T-helper 17 cell (primary cell): ENCODE measurements around the gene RAB8A. TPM values are rescaled to one million over a fixed set of nuclear protein-coding genes. Genes with fewer than 3 reads are reported as not detected.
"Not testable (repeated sequence)": the region's sequence is repeated elsewhere in the genome, so short reads cannot be mapped to it uniquely, and the experiment has no call there.

ENCODE experiments used
- ATAC-seq: fragments of 150-1000 bp; cut with Tn5 transposase; 2 replicates; pipeline ENCODE4 v1.10.0; 2021; ENCODE audit warnings: mild to moderate bottlenecking, moderate library complexity
- DNase-seq, 3 donors: peaks; one replicate each; pipeline versions ENCODE4 v3.0.0 to v3.0.0-alpha.2; 2020 to 2021
- H3K9me3 ChIP-seq: one replicate; pipeline ENCODE4 v1.7.0; 2013; ENCODE audit warnings: low read length, mild to moderate bottlenecking; ENCODE audit not compliant: control insufficient read depth, poor library complexity, severe bottlenecking
- H3K27ac Mint-ChIP-seq: one replicate; pipeline ENCODE4 v1.8.0; 2022; ENCODE audit warnings: mild to moderate bottlenecking, moderate library complexity, mixed read lengths
- H3K27me3 Mint-ChIP-seq: one replicate; pipeline ENCODE4 v1.8.0; 2022; ENCODE audit warnings: mixed read lengths
- H3K36me3 Mint-ChIP-seq: one replicate; pipeline ENCODE4 v1.8.0; 2022; ENCODE audit warnings: low read depth, mixed read lengths
- H3K4me1 Mint-ChIP-seq: one replicate; pipeline ENCODE4 v1.8.0; 2022; ENCODE audit warnings: mild to moderate bottlenecking, mixed read lengths
- H3K4me3 Mint-ChIP-seq: one replicate; pipeline ENCODE4 v1.8.0; 2022; ENCODE audit warnings: mild to moderate bottlenecking, moderate library complexity, mixed read lengths
- total RNA-seq, 4 donors: library from RNA in 2 of 4; stranded (reverse) in 2 of 4; gene quantifications; one replicate each; pipeline ENCODE4 v1.2.3 and lab custom pipeline; 2022 to 2026

The RAB8A gene
- total RNA-seq, 2 donors from 2014 or later: 97.5 to 105 TPM

DNA sequence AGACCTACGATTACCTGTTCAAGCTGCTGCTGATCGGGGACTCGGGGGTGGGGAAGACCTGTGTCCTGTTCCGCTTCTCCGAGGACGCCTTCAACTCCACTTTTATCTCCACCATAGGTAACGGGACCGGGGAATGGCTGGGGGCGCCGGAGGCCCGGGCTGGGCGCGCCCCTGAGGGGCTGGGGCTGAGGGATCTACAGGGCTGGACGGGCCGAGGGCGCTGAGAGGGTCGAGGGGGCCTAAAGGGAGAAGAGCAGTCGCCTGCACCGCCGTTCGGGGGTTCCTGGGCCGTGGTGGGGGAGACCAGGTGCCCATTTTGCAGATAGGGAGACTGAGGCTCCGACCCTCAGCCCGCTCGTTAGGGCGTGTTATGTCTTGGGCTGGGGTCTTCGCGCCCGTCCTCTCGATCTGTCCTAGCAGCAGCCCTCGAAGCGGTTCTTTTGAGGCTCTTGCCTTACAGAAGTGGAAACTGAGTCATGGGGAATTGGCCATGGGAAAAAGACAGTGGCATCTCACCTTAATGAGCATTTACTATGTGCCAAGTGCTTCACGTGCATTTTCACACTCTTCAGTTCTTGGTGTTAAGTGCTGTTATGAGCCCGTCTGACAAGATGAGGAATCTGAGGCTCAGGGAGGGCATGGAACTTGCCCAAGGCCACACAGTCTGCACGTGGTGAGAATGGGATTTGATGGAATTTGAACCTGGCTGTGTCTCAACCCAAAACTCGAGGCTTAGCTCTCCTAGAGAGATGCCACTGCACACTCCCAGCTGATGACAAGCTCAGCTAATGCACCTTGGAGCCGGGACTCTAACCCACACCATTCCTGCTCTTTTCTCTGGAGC lies 442 bp downstream of the RAB8A start:
- Mint-ChIP-seq H3K27me3 (no peaks in the 10 kb centered on the region), H3K36me3 (peaks cover 2% of the 10 kb centered on the region), H3K27ac (peak overlapping the region; percentile 93), H3K4me1 (peaks cover 29% of the 10 kb centered on the region), H3K4me3 (peak overlapping the region; percentile 97)
- DNase-seq: no peak
- no peaks in the 10 kb centered on the region for H3K9me3 ChIP-seq
- no peak for ATAC-seq

DNA sequence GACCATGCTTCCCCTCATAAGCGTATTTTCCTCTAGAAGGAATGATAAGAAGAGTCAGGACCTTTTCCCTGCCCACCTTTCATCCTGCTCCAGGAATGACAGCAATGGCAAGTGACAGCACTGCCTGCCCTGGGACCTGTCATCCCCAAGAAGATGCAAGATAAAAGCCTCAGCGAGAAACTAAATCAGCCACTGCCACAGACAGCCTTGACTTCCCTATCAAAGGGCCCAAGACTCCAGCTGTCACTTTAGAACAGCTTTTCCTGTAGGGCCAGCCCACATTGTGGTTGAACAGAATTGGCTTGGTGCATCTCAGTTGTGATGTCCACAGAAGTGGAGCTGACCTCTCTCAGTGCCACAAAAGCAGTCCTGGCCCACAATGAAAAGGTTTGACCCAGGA lies 1.1 kb downstream of the RAB8A start:
- H3K36me3 Mint-ChIP-seq: peaks cover 2% of the 10 kb centered on the region
- H3K9me3 ChIP-seq: no peaks in the 10 kb centered on the region
- ATAC-seq (no peak), DNase-seq (no peak)
- peaks cover 36% of the 10 kb centered on the region for H3K4me1 Mint-ChIP-seq
- H3K27me3 Mint-ChIP-seq: no peaks in the 10 kb centered on the region
- H3K27ac Mint-ChIP-seq: peak overlapping the region; percentile 93
- H3K4me3 Mint-ChIP-seq: peak overlapping the region; percentile 97

DNA sequence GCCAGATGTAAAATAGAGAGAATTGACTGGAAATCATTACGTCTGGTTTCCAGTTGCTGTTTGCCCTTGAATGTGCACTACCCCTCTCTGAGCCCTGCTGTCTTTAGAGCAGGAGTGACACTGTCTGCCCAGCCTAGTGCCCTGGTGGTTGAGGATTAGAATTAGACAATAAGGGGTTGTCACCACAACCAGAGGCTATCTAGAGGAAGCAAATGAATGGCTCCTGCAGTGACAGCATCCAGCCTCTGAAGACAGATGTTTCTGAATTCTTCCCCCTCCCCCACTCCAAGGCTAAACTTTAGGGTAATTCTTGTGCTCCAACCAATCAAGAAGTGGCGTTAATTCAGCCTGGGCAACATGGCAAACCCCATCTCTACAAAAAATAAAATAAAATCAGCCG lies 2.0 kb downstream of the RAB8A start:
- peaks cover 2% of the 10 kb centered on the region for H3K36me3 Mint-ChIP-seq
- H3K9me3 ChIP-seq: no peaks in the 10 kb centered on the region
- ATAC-seq: no peak
- peak overlapping the region; percentile 3 for H3K4me3 Mint-ChIP-seq
- DNase-seq: no peak
- peaks cover 42% of the 10 kb centered on the region for H3K4me1 Mint-ChIP-seq
- H3K27me3 Mint-ChIP-seq: no peaks in the 10 kb centered on the region
- H3K27ac Mint-ChIP-seq: no peak overlapping the region

DNA sequence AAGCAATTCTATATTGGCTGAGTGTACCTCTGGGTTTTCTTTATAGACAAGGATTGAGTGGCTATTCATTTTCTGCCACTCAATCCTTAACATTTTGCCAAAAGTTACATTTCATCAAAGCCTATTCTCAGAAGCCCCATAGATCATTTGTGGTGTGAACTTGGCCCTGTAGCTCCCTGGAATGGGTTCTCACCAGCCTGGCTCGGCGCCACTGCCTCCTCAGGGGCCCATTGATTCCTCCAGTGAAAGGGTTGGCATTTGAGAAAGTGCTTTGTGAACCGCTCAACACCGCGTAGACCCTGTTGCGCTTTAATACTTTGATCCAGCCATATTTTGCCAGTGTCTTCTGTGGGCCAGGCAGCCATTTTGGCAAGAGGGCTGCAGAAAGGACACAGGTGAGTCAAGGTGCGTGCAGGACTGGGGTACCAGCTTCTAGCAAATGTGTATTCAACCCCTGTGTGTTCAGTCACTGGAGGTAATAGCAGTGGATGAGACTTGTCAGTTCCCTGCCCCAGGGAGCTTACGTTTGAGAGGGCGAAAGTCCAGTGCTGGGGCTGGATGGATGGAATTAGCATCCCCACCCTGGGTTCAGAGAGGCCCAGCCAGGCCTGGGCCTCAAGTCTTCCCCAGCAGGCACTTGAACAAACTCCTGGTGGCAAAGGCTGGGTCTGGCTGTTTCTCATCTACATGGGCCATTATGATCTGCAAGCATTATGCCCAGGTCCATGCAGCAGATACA lies 3.8 kb downstream of the RAB8A start:
- no peak overlapping the region for H3K4me3 Mint-ChIP-seq
- DNase-seq: no peak
- no peak for ATAC-seq
- peaks cover 2% of the 10 kb centered on the region for H3K36me3 Mint-ChIP-seq
- H3K9me3 ChIP-seq: no peaks in the 10 kb centered on the region
- H3K27ac Mint-ChIP-seq: peak overlapping the region; percentile 39
- peaks cover 46% of the 10 kb centered on the region for H3K4me1 Mint-ChIP-seq
- H3K27me3 Mint-ChIP-seq: no peaks in the 10 kb centered on the region

DNA sequence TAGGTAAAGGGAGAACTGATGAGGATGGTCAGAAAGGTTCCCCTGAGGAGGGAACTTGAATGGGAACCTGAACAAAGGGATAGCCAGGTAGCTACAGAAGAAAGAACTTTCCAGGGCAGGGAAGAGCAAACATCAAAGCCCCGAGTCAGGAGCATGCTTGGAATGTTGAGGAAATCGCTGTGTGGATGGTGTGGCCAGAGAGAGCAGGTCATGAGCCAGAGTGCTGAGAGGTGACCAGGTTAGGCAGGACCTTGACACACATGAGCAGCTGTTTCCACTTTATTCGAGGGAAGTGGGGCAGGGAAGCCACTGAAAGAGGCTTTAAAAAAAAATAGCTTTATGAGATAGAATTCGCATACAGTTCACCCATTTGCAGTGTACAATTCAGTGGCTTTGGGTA lies 4.4 kb downstream of the RAB8A start:
- no peak overlapping the region for H3K4me3 Mint-ChIP-seq
- H3K36me3 Mint-ChIP-seq: peaks cover 2% of the 10 kb centered on the region
- H3K27ac Mint-ChIP-seq: peak overlapping the region; percentile 93
- ATAC-seq (no peak), DNase-seq (no peak)
- H3K27me3 Mint-ChIP-seq: no peaks in the 10 kb centered on the region
- peaks cover 45% of the 10 kb centered on the region for H3K4me1 Mint-ChIP-seq
- H3K9me3 ChIP-seq: no peaks in the 10 kb centered on the region

DNA sequence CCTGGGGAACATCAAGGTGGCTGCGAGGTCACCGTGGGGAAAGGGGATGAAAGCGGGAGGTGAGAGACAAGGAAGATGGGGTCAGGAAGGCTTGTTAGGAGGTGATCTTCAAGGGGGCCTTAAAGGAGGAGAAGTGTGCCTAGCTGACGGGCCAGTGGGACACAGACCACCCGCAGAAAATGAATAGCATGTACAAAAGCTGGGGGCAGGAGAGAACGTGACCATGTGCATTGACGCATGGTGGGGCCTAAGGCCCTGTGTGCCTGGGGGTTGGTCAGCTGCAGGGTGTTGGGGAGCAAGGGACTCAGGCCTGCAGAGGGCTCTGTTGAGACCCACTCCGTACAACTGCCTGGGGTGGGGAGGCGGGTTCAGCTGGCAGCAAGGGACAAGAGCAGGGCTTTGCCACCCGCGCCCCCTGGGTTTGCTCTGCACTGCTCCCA lies 5.9 kb downstream of the RAB8A start:
- Mint-ChIP-seq H3K27ac (peak overlapping the region; percentile 93), H3K27me3 (no peaks in the 10 kb centered on the region), H3K4me1 (peaks cover 40% of the 10 kb centered on the region), H3K36me3 (peaks cover 2% of the 10 kb centered on the region), H3K4me3 (peak overlapping the region; percentile 68)
- ATAC-seq: no peak
- no peaks in the 10 kb centered on the region for H3K9me3 ChIP-seq
- DNase-seq: no peak

DNA sequence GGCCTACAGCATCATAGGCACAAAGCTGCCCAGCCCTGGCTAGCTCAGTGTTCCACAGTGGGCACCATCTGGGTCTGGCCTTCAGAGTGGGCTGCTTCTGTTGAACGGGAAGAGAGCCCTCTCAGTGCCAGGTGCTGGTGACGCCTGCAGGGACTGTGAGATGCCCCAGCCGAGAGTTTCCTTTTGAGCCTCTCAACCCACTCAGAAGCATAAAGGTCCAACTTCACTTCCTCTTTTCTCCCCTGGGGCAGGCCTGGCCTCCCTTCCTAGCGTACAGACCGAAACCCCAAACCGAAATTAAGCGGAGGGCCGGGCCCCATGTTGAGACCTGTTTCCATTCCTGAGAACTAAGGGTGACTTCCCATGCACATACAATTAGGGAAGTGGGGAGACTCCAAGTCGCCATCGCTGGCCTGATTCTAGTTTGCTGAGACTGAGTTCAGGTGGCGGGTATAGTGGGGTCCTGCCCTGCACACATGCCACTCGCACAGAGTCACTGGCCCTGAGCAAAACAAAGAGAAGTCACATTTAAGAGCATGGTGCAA lies 6.9 kb downstream of the RAB8A start:
- DNase-seq: no peak
- Mint-ChIP-seq H3K36me3 (peaks cover 2% of the 10 kb centered on the region), H3K27ac (peak overlapping the region; percentile 93), H3K4me3 (peak overlapping the region; percentile 68), H3K27me3 (no peaks in the 10 kb centered on the region), H3K4me1 (peaks cover 37% of the 10 kb centered on the region)
- no peaks in the 10 kb centered on the region for H3K9me3 ChIP-seq
- peak; percentile 69 for ATAC-seq

DNA sequence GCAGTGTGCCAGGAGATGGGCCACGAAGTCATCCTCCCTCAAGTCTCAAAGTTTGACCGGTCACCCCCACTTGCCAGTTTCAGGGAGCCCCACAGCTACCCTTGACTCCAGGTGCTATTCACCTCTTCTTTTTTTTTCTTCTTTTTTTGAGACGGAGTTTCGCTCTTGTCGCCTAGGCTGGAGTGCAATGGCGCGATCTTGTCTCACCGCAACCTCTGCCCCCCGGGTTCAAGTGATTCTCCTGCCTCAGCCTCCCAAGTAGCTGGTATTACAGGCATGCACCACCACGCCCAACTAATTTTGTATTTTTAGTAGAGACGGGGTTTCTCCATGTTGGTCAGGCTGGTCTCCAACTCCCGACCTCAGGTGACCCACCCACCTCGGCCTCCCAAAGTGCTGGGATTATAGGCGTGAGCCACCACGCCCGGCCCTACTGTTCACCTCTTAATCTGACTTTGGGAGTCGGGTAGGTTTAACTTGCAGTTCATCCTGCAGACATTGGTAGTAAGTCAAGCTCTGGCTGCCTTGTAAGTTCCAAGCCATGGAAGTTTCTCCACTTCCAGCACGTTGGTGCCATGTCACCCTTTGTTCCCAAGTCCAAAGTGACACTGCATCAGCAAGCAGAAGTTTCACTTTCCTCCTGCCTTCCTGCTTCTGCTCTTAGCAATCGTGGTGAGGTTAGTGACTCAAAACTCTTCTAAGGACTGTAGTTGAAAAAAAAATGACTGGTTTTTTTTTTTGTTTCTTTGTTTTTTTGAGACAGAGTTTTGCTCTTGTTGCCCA lies 7.6 kb downstream of the RAB8A start:
- Mint-ChIP-seq H3K27ac (peak overlapping the region; percentile 93), H3K4me3 (peak overlapping the region; percentile 67), H3K4me1 (peaks cover 35% of the 10 kb centered on the region)
- peak; percentile 77 for ATAC-seq
- not testable (repeated sequence) for H3K9me3 ChIP-seq, DNase-seq, H3K36me3 Mint-ChIP-seq, H3K27me3 Mint-ChIP-seq

DNA sequence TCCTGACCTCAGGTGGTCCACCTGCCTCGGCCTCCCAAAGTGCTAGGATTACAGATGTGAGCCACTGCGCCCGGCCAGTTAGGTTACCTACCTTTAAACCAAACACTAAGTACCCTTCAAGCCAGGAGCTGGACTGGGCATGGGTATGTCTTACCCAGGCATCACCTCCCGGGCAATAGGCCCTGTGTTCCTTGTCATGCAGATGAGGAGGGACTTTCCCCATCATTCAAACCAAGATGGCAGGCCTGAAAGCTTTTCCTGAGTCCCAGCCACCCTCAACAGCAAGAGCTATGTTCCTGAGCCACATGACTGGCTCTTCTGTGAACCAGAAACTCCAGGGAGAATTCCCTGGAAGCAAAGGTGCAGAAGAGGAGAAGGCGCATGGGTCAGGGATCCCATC lies 9.5 kb downstream of the RAB8A start:
- no peaks in the 10 kb centered on the region for H3K9me3 ChIP-seq
- H3K4me1 Mint-ChIP-seq: peaks cover 27% of the 10 kb centered on the region
- no peaks in the 10 kb centered on the region for H3K27me3 Mint-ChIP-seq
- no peak for DNase-seq
- H3K27ac Mint-ChIP-seq: no peak overlapping the region
- no peak for ATAC-seq
- H3K4me3 Mint-ChIP-seq: no peak overlapping the region
- peaks cover 2% of the 10 kb centered on the region for H3K36me3 Mint-ChIP-seq

DNA sequence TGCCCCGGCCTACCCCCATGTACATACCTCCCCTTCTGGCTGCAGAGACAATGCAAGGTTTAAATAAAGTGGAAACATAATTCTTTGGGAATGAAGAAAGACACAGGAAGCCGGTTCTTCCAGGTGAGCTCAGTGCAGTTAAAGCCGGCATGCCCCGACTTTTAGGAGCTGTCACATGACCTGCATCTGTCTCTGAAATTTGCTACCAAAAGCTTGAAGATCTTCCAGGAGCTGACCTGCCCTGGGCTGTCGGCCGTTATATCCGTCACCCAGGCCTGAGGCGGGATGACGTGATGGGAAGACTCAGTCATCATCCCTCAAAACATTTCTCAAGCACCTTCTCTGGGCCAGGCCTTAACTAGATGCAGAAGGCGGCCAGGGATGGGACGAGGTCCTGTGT lies 10.3 kb downstream of the RAB8A start:
- Mint-ChIP-seq H3K27me3 (no peaks in the 10 kb centered on the region), H3K36me3 (peaks cover 2% of the 10 kb centered on the region), H3K4me1 (peaks cover 24% of the 10 kb centered on the region), H3K4me3 (no peak overlapping the region), H3K27ac (no peak overlapping the region)
- no peak for ATAC-seq
- H3K9me3 ChIP-seq: no peaks in the 10 kb centered on the region
- no peak for DNase-seq

DNA sequence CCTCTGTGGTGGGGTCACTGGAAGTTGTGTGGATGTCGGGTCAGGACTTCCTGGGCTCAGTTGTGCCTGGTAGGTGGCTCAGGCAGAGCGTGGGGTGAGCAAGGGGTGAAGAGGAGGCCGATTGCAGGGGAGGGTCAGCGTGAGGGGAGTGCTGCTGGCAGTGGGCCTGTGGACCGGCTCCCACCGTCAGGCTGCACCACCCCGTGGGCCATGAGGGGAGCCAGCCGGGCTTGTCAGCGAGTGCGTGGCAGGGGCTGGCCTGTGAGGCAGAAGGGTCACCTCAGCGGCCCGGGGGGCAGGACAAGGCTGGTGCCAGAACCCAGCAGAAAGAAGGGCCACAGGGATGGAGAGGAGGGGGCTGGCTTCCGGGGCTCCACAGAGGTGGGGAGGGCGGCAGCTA lies 13.3 kb downstream of the RAB8A start:
- H3K36me3 Mint-ChIP-seq: peaks cover 8% of the 10 kb centered on the region
- H3K4me3 Mint-ChIP-seq: no peak overlapping the region
- peak overlapping the region; percentile 47 for H3K27ac Mint-ChIP-seq
- no peak for DNase-seq
- peaks cover 10% of the 10 kb centered on the region for H3K4me1 Mint-ChIP-seq
- ATAC-seq: no peak
- no peaks in the 10 kb centered on the region for H3K27me3 Mint-ChIP-seq
- H3K9me3 ChIP-seq: no peaks in the 10 kb centered on the region

DNA sequence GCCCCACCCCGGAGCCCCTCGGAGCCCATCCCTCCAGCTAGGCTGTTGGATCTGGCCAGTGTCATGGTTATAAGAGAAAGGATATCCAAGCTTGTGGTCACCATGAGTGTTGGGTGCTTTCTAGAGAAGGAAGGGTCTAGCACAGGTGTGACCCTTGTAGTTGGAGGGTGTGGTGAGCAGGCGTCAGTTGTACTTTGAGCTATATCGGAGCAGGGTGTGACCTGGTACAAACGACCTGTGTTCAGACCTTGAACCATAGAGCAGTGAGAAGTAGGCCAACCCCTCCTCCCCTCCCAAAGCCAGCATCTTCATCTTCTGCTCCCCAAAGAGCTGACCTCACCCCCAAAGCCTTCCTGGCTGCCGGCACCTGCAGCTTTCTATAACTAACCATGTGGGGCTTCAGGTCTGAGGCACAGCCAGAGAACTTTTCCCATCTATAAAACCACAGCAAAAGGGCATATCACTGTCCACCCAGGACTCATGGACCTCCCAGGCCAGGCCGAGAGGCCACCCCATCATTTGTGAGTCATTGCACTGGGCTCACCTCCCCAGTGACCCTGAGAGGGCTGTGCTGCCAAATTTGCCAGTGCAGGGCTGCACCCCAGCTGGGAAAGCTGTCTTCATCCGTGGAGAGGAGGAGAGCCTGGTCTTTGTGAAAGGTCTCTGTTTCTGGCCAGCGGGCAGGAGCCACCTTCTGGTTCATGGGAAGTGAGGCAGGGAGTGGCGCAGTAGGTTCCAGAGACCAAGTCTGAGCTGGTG lies 14.2 kb downstream of the RAB8A start:
- no peaks in the 10 kb centered on the region for H3K27me3 Mint-ChIP-seq
- DNase-seq: no peak
- peaks cover 10% of the 10 kb centered on the region for H3K4me1 Mint-ChIP-seq
- no peak overlapping the region for H3K4me3 Mint-ChIP-seq
- H3K36me3 Mint-ChIP-seq: peaks cover 11% of the 10 kb centered on the region
- H3K9me3 ChIP-seq: no peaks in the 10 kb centered on the region
- no peak for ATAC-seq
- H3K27ac Mint-ChIP-seq: no peak overlapping the region
